Measurements from ENCODE around the gene SYTL5.

The SYTL5 gene

DNA sequence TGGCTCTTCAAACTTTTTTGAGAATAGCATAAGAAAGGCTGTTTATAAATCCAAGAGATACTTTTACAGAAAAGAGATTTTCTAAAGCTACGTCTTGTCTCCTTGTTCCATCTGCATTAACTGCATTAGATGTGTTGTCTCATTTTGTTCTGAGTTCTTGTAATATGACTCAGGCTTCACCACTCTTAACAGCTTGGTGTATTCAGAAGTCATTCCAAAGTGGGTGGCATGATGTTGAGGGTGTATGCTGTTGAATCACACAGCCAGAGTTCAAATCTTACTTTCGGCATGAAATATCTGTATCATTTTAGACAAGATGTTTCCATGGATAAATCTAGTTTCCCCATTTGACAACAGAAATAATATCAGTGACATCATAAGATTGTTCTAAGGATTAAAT is 30.1 kb downstream of the SYTL5 start:
- DNase-seq: no peak

DNA sequence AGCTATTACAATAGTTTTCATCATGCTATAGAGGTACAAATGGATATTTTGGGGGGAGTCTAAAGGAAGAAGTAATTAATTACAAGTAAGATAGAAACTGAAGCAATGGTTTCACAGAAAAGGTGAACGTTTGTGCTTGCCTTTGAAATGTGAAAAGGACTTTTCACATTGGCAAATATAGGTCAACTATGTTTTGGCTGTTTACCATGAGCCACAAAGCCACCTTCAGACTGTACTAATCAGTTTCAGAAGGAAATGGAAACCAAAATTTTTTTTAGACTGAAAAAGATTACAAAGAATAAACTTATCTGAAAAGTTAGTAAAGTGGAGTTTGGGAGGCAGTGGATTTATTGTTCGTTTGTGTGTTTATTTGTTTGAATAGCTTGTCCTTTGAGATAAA is 32.1 kb downstream of the SYTL5 start:
- no peak for DNase-seq

DNA sequence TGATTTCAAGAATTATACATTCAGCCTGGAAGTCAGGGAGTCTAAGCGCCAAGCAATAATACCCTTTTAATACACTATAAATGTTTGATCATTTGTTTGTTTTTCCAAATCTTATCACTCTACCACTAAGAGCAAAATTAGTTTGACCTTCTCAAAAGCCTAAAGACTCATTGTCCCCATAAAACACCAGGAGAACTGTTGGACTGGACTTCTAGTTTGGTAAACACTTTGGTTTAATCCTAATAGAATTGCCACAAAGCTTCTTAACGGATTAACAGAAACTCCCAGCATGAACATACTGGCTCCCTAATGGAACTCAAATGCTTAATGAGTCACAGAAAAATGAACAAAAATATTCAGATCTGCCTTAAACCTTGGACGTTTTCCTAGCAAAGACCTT is 34.9 kb downstream of the SYTL5 start:
- no peak for DNase-seq

DNA sequence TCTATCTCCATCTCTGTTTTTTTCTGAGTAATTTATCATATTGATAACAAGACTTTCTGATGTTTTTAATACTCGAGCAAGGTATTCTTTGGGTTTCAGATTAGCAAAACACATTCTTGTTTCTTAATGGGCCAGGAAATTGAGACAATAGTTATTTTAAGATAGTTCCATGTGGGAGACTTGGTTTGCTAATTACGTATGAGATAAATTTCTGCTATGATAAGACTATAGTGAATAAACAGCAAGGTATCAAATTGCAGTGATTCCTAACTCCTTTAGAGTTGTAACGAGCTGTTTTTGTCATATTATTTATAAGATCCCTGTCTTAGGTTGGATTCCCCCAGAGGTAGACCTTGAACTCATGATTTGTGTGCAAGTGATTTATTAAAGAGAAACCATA is 38.3 kb downstream of the SYTL5 start:
- DNase-seq: no peak

DNA sequence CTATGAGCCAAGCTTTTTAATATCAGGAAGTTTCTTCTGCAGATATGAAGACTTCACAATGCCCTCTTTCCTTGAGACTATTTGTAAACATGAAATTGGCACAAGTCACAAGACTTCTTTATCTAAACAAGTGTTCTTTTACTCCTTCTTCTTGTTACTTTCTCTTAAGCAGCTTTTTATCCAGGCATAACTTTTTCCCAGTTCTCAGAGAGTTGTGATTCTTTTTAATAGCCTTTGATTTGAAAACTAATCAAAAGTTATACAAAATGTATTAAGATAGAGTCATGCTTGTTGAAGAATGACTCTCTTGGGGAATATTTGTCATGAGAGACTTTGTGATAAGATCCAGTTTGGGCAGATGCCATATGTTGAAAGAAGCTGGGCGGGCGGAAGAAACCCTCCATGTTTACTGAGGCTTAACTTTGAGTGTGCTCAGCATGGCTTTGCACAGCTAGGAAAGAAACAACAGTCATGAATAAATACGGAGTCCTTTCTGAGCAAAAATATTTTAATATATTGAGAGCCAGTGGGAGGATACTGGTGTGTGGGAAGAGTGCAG is 39.3 kb downstream of the SYTL5 start:
- DNase-seq: no peak

DNA sequence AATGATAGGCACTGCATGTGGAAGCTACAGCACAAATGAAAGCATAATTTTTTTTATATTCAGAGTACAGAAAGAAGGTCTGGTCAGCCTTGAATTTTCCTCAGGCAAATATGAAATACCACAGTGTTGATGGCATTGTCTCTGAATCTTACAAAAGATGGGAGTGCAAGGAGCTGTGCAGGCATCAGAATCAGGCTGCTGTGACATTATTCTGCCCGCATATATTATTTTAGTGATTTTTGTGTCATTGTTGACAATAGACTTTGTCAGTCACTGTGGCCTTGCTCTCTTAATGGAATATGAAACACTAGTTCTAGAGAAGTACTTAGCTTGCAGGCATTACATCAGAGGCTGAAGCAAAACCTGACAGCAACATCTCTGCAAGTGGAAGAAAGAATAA is 42.5 kb downstream of the SYTL5 start:
- DNase-seq: no peak

DNA sequence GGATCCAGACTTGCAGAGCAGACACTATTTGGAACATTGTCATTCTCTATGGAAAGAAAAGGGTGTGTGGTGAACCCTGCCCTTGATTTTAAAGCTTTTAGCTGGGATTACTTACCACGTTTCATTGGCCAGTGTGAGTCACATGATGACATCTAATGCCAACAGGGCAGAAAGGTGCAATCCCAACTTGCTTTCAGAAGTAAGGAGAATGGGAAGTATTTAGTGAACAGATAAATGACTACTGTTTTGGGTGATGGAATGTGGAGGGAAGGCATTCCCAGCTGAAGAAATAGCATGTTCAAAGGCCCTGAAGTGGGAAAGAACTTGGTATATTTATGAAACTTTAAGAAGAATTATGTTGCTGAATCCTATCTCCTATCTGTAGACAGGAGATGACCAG is 44.5 kb downstream of the SYTL5 start:
- DNase-seq: no peak

DNA sequence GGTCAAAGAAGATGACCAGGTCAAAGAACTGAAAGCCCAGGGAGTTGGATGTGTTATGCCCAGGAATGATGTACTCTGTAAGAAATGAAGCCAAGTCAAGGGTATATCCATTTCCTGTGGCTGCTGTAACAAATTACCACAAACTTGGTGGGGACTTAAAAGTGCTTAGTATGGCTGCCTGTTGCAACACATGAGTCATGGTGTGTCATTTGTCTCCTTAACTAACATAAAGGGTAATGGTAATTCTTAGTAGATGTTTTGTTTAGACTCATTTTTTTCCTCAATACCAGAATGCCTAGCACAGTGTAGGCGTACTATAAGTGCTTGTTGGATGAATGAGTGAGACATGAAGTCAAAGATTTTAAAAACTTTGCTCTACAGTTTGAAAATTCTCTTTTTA is 45.7 kb downstream of the SYTL5 start:
- no peak for DNase-seq

DNA sequence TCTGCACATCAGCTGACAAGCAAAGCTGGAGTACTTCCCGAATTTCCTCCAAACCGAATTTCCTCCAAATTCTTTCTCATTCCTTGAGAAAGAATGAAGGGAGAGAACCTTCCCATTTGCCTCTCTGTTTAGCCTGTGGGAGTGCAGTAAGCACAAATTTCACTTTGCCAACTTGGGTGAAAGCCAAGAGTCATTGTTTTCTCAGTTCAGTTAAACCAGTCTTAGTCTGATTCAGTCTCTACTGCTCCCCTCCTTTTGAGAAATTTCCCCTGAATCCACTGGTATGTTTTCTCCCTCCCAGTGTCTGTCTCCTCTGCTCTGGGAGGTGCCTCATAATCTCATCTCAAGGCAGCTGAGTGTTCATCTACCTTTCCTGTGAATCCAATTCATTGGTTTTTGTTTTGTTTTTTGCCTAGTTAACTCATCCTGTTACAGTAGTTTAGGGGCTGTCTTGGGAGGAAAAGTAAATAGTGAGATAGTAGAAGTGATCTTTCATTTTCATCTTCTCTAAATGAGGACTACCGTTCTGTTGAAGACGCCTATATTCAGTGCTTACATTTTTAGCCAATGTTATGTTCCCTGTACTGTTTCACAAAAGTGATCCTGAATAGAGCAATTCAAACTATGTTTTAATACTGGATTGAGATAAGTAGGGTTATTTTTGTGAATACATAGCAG is 49.0 kb downstream of the SYTL5 start:
- no peak for DNase-seq

DNA sequence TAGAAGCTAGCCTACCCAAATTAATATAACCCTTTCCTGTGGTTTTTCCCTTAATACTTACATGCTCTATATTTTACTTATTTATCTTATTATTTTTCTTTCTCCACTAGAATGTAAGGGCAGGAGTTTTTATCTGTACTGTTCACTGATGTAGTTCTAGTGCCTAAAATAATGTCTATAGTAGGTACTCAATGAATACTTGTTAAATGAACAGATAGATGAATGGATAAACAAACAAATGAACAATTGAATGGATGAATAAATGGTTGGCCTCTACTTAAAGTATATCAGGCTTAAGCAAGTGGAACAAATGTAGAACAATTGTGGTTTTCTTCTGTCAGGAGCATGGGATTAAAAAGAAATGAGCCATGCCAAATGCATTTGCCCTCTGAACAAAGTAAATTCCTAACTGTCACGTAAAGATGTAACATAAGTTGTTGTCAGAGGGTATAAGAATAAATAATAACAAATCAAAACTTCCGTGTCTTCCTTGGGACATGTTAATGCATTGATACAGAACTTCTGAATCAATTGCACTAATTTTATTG is 54.1 kb downstream of the SYTL5 start:
- DNase-seq: no peak

DNA sequence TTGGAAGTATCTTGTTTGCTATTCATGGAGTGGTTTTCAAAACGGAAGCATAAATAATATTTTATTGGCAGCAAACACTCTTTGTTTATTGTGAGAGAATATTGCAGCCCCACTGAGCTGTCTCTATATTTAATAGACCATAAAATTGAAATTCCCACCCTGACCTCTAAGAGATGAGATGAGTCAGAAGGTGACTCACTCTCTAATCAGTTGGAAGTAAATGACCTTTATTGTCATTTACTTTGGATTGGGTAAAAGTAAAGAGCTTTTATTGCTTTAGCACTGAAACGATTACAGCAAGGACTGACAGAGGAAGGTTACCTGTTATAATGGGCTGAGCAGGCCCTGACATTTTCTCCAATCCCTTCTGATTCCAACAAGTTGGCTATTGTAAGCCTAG is 55.0 kb downstream of the SYTL5 start:
- no peak for DNase-seq

DNA sequence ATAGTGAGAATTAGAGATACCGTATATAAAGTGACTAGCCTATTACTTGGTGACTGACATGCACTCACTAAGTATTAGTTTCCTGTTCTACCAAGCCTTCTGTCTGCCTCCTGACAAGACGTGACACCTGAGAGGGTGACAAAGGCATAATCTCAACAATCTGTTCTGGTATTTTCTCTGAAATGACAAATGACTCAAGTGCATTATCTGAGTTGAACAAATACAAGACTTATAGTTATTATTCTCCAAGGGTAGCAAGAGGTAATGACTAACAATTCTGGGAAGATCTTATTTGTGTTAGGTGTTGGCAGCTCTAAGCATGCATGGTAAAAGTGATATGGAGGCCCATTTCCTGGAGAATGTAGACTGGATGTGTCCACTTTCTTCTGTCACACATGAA is 60.6 kb downstream of the SYTL5 start:
- DNase-seq: no peak

DNA sequence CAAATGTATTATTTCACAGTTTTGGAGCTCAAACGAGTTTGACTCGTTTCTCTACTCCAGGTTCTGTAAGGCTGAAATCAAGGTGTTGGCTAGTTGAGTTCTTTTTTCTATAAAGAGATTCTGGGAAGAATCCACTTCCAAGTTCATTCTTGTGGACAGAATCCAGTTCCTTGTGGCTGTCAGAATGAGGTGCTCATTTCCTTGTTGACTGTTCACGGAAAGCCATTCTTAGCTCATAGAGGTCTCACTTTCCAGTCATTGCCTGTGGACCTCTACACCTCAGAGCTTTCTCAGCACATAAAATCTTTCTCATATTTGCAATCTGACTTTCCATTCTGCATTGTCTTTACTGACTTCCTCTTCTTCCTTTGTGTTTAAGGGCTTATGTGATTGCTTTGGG is 62.9 kb downstream of the SYTL5 start:
- no peak for DNase-seq

DNA sequence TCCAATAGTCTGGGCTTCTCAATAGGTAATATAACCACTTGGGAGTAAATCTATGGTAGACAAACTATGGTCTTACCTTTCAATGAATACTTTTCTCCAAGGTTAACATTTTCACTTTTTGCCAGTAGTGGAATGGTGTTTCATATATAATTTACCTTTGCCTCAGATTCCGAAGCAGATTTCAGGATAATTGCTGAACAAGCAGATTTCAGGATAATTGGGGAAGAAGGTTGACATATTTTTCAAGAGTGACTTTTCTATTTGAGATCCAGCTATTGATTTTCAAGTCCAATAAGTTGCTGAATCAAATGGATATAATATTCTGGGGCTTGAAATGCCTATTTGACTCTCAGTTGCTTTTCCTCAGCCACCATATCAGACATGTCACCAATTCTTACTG is 63.6 kb downstream of the SYTL5 start:
- no peak for DNase-seq

DNA sequence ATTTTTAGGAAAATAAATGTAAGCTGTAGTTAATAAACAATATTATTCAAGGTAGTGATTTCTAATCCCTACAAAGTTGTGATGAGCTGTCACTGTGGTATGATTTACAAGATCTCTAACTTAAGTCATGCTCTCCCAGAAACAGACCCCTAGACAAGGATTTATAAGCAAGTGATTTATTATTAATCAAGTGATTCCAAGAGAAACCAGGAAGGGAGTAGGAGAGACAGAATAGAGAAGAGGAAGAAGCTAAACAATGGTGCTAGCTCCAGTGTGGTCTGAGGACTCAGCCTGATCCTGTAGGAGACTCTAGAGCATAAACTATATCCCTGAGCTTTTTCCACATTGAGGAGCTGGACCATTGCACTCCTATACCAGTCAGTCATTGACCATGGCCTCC is 73.1 kb downstream of the SYTL5 start:
- DNase-seq: no peak

DNA sequence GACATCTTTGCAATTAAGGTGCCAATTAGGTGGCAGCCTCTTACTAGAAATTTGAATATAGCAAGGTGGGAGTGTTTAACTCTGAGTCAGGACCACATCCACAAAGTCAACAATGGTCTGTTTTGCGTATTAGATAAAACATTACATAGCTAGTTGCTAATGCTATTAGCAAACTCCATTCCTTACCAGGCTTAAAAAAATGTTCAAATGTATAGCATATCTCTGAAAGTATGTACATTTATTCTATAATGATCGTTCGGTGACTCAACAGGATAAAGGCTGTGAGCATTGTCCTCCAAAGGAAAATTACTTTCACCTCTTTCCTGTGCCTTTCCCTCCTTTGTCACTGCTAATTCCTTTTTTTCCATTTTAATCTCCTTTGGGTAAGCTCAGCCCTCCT is 74.5 kb downstream of the SYTL5 start:
- no peak for DNase-seq

DNA sequence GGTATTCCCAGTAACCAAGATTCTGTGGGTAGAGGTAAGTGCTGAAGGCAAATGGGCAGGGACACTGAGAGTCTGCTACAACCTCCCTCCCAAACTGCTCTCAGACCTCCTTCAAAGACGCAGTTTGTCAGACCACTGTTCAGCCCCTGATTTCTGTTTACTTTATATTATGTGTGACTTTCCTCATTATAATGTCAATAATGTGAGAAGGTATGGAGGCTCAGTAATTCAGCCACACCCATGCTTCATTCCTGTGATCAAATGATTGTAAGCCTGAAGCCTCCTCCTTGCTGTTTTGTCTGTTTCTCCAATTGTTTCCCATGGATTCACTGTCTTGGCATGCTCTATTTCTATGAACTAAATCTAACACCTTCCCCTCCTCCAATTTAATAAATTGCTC is 75.6 kb downstream of the SYTL5 start:
- no peak for DNase-seq

DNA sequence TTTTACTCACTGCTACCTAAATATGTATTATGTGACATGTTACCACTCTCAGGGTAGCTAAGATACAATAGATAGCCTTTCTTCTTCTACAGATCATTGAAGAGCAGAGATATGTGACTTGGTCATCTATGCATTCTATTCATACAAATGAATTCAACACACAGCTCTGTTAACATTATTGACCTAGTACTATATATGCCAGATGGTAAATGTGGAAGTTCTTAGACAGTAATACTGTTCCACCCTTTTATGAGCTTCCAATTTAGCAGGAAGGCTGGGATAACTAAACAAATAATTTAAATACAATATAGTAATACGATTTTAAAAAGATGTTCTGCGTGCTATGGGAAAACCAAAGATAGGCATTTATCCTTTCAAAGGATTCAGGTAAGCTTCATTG is 76.0 kb downstream of the SYTL5 start:
- DNase-seq: no peak

DNA sequence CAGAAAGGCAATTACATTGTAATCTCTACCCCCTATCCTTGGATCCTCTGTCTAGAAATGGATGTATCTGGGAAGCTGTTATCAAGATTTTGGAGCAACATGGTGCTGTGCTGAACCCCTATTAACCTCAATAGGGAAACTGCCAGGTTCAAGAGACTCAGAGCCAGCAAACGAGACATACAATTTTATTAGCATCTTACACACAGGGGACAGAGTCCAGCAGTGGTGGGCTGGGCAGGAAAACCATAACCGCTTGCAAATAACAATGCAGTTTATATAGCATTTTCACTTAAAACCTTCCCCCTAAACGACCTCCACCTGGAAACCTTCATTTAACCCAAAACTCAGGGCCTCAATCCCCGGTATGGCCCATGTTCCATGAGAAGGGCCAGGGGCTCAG is 79.5 kb downstream of the SYTL5 start:
- DNase-seq: no peak

DNA sequence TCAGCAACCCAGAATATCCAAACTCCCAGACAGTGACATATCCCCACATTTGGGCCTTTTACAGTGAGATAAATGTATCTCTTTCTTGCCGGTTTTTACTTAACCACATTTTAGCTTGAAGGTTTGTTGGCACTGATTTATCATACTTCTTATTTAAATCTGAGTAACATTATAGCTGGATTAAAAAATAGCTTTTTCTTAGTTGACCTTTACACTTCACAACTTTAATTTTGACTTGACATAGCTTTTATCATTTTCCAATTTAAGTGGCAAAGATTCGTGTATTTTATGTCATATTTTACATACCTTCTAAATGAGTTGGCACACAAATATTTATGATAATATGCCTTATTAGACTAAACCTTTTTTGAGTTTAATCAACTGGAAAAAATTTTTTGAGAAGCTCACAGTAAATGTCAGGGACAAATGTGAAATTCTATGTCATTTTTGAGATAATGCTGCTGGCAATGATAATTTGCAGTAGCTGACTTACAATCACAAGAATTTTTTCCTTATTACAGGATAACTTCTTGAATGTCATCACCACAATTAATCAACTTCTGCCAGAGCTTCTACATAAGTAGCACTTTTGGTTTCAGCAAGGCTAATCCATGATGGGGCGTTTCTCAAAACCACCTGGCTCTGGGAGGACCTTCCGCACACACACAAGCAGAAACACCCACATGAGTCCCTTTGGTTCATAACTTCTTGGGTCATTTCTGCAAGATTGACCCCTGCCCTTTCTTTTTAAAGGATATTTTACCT is 80.3 kb downstream of the SYTL5 start:
- DNase-seq: no peak

DNA sequence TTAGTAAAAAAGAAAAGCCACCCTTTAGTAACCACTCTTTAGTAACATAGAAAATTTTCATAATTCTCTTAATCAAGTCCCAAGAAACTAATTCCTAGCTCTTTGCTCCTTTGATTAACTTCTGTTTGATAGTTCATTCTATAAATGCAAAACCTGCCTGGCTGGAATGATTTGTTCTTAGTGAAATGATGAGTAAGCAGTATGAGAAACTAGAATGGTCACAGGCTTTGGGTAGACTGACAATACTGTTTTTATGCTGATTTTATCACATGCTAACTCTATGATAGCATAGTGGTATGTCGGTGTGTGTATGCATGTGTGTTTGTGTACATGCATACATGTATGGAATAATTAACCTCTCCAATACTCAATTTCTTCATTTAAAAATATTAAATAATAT is 81.2 kb downstream of the SYTL5 start:
- no peak for DNase-seq

DNA sequence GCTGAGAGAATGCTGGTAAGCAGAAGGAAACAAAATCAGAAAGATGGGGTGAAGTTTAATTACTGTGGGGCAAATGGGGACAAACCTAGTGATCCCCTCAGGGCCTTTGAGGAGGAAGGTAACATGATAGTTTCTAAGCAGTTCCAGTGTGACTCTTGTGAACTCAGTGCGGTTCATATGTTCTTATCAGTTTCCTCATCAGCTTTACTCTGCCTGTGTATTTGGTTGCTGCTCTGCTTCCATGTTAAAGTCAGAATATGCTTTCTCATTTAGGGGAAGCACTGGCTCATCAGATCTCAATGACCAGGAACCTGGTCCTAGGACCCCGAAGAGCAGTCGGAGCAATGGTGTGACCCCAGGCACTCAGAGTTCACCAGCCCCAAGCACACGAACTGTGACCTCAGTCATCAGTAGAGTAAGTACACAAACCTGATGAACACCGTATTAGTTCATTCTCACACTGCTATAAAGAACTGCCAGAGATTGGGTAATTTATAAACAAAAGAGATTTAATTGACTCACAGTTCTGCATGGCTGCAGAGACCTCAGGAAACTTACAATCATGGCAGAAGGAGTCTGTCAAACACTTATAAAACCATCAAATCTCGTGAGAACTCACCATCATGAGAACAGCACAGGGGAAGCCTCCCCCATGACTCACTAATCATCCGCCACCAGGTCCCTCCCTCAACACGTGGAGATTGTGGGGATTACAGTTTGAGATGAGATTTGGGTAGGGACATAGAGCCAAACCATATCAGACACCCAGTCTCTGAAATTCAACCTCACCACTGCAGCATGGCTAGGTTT is 83.0 kb downstream of the SYTL5 start:
- no peak for DNase-seq

DNA sequence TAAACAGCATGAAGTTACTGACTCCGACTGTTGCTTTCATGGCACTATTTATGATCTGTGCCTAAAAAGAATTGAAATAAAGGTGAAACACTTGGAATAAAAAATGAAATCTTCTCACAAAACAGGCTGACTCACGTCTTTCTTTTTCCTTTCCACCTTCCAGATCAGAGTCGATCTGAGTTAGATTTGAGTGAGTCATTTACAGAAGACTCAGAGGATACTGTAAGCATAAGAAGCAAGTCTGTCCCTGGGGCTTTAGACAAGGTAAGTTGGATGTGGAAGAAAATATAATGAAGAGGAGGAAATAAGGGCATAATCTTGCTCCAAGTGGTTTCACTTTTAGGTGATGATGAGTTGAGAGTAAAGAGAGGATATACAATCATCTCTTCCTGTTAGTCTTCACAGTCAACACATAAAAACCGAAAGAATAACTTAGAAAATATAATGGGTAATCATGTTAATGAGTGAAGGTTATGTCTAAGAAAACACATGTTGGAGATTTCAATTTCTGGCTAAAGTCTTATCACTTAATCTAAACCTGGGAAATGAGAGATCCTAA is 89.7 kb downstream of the SYTL5 start:
- no peak for DNase-seq

All from right hindlimb (tissue), 1 donor.